NCI-H1694 (cell line): ENCODE data around the gene ZNF792.
A peak's percentile ranks its signal among the peaks of the same experiment; 100 is the strongest.
"Not testable (repeated sequence)": the region's sequence is repeated elsewhere in the genome, so short reads cannot be mapped to it uniquely, and the experiment has no call there.

Experiments used
- DNase-seq: peaks from one replicate; lab custom pipeline; 2025; lab: John Stamatoyannopoulos, UW

The ZNF792 gene

DNA sequence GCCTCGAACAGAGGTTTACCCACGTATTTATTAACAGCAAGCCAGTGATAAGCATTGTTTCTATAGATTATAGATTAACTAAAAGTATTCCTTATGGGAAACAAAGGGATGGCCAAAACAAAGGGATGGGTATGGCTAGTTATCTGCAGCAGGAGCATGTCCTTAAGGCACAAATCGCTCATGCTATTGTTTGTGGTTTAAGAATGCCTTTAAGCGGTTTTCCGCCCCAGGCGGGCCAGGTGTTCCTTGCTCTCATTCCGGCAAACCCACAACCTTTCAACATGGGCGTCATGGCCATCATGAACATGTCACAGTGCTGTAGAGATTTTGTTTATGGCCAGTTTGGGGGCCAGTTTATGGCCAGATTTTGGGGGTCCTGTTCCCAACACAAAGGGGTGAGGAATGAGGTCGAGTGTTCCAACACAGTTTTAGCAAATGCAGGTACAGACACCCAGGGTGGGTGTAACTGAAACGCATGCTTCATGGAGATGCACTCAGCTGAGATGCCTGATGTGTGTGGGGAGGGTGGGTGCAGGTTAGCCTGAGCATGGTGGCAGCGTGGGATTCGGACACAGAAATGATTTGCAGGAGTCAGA is 6.3 kb upstream of the ZNF792 start:
- DNase-seq: not testable (repeated sequence)

DNA sequence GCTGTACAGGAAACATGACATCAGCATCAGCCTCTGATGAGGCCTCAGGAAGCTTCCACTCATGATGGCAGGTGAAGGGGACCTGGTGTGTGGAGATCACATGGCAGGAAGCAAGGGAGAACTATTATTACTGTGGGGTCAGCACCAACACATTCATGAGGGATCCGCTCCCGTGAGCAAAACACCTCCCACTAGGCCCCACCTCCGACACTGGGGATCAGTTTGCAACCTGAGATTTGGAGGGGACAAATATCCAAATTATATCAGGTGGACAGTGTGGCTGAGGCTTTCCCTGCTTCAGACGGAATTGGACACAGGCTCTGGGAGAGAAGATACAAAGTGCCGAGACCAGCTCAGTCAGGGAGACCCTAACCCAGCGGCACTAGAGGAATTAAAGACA is 5.7 kb upstream of the ZNF792 start:
- no peak for DNase-seq

DNA sequence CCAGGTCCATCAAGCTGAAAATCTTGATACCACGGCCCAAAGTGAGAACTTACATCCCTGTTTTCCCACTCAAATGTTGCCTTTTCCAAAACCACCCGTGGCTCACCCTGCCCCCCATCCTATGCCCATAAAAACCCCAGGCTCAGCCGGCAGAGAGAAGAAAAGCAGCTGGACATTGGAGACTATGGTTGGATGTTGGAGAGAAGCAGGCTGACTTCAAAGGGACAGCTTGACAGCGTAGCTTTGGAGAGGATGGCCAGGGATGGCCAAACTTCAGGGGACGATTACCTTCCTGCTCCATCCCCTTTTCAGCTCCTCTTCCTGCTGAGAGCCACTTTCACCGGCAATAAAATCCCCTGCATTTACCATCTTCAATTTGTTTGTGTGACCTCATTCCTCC is 3.5 kb upstream of the ZNF792 start:
- DNase-seq: no peak

DNA sequence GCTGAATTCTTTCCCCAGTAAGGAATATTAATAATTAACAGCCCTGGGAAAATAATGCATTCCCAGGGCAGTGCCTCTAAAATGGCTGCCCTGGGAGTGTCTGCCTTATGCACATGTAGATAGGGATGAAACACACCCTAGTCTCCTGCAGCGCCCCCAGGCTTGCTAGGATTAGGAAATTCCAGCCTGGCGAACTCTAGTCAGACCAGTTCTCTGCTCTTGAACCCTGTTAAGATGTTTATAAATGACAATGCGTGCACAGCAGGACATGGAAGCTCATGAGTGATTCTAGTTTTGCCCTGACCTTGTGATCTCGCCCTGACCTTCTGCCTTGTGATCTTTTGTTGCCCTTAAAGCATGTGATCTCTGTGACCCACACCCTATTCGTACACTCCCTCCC is 1.5 kb upstream of the ZNF792 start:
- not testable (repeated sequence) for DNase-seq

DNA sequence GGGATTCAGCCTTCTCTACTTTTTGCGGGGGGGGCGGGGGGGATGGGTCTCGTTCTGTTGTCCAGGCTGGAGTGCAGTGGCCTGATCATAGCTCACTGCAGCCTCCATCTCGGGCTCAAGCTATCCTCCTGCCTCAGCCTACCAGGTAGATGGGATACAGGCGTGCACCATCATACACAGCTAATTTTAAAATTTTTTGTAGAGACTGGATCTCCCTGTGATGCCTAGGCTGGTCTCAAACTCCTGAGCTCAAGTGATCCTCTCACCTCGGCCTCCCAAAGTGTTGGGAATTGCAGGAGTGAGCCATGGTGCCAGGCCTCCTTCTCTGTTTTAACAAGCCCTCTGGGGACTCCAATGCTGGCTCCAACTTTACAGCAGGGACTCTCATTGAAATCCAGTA is 569 bp upstream of the ZNF792 start:
- no peak for DNase-seq

DNA sequence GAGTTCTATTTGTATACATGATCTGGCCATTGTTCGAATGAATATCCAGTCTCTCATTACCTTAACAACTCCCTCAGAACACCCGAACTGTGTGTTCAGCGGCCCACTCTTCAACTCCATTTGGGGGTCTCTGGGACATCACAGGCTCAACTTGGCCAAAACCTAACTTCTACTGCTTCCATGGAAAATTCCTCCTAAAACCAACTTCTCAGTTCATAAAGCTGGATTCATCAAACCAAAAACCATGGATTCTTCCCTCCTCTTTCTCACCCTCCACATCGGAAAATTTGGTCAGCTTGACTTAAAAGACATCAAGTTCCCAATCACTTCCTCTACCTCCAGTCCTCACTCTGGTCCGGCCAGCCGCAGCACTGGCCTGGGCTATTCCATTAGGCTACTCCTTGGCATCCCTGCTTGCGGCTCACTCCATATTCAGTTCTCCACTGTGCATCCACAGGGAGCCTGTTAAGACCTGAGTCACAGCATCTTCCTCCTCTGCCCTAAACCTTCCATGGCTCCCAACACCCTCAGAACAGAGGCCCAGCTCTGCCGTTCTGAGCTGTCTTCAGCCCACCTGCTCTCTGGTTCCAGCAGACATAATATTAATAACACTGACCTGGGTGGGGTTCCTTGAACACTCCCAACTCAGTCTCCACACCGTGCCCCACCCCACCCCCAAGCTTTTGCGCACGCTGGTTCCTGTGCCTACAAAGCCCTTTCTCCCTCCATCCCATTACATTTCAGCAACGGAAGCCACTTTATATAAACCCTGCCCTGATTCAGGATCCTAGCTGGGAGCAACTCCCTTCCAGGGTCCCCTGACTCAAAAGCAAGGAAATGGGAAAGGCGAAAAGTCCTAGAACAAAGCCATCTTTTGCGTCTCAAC is 1.1 kb downstream of the ZNF792 start:
- no peak for DNase-seq

DNA sequence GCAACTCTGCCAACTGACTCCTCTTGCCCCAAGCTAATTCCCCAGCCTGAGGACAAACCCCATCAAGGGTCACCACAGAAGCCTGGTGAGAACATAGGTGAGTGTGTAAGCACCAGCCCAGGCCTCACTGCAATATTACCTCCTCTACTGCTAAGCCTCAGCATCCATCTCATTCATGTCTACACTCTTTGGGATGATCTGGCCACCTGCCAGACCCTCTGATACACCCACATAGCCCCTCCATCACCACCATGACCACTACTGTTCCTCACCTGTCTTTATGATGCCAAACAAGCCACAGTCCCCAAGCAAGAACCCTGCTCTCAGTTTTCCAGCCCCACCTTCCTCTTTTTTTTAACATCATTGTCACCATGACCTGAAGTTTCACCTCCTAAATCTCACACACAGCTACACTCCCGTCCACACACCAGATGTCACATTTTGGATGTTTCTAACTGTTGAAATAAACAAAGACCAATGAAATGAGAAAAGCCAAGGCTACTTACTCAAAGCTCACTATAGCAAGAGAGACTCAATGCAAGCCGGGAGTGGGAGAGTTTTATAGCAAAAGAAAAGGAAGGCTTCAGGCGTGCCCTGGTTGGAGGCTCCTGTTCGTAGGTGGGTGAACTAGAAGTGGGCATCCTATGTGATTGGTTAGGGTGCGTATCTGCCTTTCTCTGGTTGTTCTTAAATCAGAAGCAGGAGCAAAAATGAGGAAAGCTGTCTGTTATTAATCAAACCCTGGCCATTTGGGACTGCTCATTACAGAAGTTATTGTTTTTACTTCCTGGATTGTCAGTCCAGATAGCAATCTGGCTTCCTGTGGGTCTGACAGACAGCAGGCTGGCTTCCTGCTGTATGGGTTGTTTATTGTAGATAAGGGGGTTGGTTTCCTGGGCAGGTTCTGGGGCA is 2.0 kb downstream of the ZNF792 start:
- no peak for DNase-seq

DNA sequence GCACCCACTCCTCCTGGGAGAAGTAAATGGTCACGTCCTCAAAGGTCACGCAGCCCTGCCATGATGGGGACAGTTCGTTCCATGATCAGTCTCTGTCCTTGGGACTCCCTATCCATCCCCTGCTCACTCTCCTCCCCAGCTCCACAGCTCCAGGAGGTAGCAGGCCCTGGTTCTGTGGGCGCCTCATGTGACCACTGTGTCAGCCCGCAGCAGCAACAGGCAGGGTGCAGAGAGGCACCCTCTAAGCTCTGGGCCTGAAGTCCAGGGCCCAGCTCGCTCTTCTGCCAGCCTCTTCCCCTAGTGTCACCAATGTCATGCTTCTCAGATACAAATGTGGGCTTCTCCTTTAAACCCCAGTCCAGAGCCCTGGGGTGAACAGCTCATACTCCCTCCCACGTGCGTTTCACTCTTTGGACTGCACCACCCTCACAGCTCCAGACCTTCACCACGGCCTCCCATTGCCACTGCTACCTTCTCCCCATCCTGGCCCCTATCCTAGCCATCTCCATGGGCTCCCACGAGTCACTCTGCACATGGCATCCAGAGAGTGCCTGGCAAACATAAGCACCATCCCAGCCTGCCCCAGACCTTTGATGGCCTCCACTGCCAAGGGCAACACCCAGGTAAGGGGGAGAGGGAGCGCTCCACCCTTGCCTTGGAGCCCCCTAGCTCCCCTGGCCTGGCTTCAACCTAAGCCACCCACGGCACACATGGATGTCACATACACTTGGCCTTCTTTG is 2.9 kb downstream of the ZNF792 start:
- DNase-seq: no peak

DNA sequence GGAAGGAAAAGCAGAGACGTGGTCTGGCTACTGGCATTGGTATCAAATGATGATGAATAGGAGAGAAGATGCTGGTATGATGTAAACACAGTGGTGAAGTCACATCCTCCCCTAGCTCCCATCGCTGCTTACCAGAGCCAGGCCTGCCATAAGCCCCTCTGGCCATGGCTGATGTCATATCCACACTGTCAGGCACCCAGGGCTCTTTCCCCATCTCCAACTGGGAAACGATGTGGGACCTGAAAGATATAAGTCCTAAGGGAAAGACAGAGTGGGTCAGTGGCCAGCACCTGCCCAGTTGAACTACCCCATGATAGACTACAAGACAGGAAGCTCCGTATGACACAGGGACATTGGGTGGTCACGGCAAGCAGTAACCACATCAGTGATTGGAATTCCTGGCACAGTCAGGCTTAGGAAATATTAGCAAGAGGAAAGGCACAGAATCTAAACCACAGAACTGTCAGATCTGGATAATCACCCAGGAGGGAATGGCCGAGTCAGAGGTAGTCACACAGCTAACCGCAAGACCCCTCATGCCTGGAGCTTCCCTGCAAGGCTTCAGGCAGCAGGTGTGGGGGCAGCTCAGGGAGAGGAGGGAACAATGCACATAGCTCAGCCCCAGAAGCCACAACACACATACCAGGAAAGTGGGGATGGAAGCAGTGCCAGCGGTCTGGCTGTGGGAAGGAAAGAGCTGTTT is 3.8 kb downstream of the ZNF792 start:
- no peak for DNase-seq

DNA sequence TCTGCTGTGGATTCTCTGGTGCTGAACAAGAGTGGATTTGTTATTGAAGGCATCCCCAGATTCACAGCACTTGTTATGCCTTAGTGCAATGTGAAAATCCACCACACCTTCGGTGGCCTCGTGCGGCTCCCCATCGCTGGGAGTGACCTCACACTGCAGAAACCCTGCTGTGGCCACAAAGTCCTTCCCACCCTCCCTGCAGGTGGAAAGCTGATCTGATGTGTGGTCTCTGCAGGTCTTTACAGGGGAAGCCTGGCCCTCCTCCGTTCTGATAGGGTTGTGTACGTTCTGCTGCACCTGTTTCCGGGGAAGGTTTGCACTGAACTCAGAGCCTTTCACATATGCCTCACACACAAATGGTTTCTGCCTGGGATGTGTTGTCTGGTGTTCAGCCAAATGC is 5.0 kb downstream of the ZNF792 start:
- DNase-seq: no peak

DNA sequence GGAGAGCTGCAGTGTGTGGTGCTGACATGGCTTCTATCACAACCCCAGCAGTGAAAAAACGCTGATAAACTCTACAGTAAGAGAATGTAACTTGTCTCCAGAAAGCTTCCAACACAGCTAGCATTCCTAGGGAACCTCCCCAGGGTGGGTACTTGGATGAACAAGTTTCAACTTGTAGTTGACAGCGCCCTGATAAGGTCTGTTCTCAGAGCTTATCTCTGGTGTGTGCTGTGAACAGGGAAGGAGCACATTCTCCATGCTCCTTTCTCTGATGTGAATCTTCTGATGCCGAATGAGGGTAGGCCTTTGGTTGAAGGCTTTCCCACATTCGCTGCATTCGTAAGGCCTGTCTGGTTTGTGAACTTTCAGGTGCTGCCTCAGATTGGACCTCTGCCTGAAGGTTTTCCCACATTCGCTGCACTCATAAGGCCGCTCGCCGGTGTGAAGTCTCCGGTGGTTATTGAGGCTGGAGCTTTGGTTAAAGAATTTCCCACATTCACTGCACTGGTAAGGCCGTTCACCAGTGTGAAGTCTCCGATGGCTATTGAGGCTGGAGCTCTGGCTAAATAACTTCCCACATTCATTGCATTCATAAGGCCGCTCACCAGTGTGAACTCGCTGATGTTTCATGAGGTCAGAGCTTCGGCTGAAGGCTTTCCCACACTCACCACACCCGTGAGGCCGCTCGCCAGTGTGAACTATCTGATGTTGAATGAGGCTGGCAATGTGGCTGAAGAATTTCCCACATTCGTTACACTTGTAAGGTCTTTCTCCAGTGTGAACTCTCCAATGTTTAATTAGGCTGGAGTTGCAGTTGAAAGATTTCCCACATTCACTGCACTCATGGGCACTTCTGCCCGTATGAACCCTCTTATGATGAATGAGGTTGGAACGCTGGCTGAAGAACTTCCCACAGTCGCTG is 5.9 kb downstream of the ZNF792 start:
- DNase-seq: no peak

DNA sequence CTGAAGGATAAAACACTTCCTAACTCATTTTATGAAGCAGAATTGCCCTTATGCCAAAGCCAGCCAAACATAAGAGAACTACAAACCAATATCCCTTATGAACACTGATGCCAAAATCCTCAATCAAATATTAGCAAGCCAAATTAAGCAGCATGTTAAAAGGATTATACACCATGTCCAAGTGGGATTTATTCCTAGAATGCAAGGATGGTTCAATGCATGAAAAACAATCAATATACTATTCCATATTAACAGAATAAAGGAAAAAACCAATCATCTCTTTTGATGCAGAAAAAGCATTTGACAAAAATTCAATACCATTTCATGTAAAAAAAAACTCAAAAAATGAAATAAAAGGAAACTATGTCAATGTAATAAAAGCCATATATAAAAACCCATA is 10.9 kb downstream of the ZNF792 start:
- no peak for DNase-seq

DNA sequence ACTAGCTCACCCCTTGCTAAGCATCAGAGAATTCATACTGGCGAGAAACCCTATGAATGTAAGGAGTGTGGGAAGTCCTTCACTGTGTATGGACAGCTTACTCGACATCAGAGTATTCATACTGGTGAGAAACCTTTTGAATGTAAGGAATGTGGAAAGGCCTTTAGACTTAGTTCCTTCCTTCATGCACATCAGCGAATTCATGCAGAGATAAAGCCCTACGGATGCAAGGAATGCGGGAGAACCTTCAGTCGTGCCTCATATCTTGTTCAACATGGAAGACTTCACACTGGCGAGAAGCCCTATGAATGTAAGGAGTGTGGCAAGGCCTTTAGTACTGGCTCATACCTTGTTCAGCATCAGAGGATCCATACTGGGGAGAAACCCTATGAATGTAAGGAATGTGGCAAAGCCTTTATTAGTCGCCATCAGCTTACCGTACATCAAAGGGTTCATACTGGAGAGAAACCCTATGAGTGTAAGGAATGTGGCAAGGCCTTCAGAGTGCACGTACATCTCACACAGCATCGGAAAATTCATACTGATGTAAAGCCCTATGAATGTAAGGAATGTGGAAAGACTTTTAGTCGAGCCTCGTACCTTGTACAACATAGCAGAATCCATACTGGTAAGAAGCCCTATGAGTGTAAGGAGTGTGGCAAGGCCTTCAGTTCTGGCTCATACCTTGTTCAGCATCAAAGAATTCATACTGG is 20.0 kb downstream of the ZNF792 start:
- no peak for DNase-seq

DNA sequence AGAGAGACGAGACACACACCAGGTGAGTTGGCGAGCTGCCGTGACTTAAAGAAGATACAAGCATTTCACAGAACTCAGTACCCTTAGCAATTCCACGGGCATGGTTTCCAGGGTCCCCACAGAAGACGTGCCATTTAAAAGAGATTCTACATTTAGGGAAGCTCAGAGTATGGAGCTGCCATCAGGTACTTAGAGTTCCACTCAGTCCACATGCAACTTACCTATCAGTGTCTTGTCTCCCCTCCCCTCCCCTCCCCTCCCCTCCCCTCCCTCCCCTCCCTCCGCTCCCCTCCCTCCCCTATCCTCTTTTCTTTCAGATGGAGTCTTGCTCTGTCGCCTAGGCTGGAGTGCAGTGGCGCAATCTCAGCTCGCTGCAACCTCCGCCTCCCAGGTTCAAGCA is 25.1 kb downstream of the ZNF792 start:
- DNase-seq: no peak

DNA sequence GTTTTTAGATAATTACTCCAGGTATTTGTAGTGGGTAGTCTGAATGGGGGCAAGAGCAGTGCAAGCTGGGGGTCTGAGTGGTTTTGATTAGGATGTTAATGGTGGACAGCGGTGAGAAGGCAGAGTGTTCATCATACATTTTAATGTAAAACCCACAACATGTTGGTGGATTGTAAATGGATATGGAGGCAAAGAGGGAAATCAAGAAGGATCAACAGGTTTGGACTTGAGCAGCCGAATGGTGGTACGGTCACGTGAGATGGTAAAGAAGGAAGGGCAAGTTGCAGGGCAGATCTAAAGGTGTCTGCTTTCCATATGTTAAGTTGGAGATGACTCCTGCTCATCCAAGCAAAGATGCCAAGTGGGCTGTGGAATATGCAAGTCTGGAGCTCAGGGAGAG is 27.8 kb downstream of the ZNF792 start:
- DNase-seq: no peak

DNA sequence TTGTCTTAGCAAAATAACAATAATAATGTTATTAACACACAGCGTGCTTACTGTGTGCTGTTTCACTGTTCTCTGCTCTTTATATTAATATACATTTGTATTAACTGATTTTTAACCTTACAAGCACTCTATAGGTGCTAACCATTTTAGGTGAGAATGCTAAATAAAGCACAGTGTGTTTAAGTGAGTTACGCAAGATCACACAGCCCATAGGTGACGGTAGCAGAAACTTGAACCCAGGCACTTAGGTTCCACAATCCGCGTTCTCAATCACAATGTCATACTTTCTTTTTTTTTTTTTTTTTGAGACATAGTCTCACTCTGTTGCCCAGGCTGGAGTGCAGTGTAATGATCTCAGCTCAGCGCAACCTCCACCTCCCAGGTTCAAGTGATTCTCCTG is 31.5 kb downstream of the ZNF792 start:
- DNase-seq: no peak

DNA sequence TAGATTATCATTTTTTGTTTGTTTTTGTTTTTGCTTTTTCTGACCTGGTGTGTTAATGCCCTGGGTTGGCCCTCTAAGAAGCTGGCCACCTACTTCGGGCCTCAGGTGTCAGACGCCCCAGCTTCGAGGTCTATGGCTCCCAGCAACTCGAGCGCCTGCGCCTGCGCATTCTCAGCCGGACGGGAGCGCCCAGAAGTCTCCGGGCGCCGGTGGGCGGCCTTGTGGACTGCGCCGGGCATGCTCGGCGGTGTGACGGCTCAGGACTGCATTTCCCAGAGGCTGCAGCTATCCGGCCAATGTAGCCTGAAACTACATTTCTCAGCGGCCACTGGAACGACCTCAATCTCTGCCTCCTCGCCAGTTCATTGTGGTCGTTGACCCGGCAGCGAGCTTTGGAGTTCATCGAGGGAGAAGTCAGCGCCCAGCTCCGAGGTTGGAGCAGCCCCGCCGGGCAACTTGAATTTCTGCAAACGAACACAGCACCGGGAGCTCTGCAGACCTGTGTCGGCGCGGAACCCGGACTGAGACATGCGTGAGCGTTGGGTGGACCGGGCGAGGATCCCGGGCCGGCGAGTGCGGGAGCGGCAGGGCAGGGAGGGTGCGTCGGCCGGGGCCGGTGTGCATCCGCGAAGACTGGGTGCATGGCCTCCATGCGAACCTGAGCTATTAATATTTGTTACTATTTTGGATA is 37.2 kb downstream of the ZNF792 start, which contains the start of gene ZNF30:
TSS of gene ZNF30 (plus strand) at position 219 of the 691 bp plus-strand sequence. CDS start 3,045 bp downstream, outside the sequence.
- DNase-seq: peak; percentile 66

DNA sequence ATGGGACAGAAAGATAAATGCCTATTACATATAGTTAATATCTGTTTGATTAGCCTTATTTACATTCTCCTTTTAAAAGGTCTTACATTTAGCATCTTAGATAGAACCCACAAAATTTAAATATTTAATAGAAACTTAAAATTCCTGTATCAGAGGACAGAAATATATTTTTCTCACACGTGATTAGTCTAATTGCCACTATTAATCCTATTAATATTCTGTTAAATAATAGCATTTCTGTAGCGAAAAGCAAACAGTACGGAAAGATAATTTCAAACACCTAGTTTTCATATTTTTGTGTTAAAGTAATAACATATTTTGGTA is 37.7 kb downstream of the ZNF792 start:
- no peak for DNase-seq

DNA sequence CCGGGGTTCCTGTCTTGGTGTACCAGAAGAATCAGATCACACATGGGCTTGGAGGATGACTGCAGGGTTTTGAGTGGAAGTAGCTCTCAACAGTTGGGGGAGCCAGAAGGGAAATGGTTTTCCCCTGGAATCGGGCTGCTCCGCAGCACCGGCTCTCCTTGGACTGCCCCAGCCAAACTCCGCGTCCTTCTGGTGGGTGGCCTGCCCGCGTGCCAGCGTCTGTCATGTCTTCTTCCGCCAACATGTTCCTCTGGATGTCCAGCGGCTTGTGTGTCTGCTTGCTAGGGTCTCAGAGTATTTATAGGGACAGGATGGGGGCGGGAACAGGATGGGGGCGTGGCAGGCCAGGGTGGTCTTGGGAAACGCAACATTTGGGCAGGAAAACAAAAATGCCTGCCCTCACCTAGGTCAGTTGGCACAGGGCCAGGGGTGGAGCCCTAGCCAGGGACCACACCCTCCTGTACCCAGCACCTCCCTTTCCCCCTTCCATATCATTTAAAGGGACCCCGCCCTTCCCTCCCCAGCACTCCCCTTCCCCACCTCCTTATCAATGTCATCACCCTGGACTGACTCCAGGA is 38.7 kb downstream of the ZNF792 start:
- no peak for DNase-seq
